WERI-Rb-1 (cell line): ENCODE results near the gene NUDT22.

Experiments
- DNase-seq: peaks from one replicate; pipeline ENCODE4 v3.0.0-alpha.2; 2020
- H3K27ac ChIP-seq: fragments of 250-450 bp; sonication (Bioruptor Pico); 2 replicates; pipeline ENCODE4 v1.5.1; 2020; ENCODE audit warnings: mild to moderate bottlenecking, moderate library complexity
- H3K27me3 ChIP-seq: fragments of 250-450 bp; sonication (Bioruptor Pico); 2 replicates; pipeline ENCODE4 v1.5.1; 2021; ENCODE audit warnings: mild to moderate bottlenecking, low read depth, moderate library complexity; ENCODE audit not compliant: insufficient read depth, severe bottlenecking
- H3K36me3 ChIP-seq: fragments of 250-450 bp; sonication (Bioruptor Pico); 2 replicates; pipeline ENCODE4 v1.5.1; 2020; ENCODE audit warnings: mild to moderate bottlenecking, moderate library complexity
- H3K4me3 ChIP-seq: 2 replicates; pipeline ENCODE4 v1.5.1; 2011; ENCODE audit warnings: low read depth, mild to moderate bottlenecking, control low read depth, low read length
- H3K9me3 ChIP-seq: fragments of 250-450 bp; sonication (Bioruptor Pico); 2 replicates; pipeline ENCODE4 v1.5.1; 2021; ENCODE audit warnings: mild to moderate bottlenecking, moderate library complexity; ENCODE audit not compliant: severe bottlenecking
- CTCF ChIP-seq: IDR thresholded peaks from 2 replicates; pipeline ENCODE4 v1.5.1; 2011; ENCODE audit warnings: low read depth, mild to moderate bottlenecking, control low read depth, inconsistent platforms, low read length

The NUDT22 gene

DNA sequence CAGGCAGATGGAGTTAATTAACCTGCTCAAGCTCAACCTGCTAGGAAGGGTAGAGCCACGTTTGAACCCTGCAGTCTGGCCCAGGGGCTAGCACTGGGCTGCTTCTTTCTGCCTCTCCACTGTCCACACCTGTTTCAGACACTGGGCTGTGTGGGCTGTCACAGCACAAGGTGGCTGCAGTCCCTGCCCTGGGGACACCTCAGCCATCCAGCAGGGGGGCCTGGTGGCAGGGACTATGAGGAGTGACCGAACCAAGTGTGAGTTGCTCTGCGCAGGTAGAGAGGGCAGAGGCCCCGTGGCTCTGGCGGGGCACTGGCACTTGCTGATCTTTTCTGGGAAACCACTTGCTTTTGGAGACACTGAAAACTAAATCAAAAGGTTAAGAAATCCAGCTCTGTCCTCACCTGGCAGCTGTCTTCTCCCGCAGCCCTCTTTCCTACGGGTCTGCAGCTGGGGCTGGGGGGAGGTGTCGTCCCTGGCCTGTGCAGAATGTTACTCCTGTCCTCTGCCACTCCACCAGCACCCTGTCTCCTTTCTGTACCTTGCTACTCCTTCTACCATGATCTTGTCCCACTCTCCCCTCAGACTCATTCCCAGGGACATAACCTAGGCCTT is 52.6 kb downstream of the NUDT22 start:
- no peaks in the 10 kb centered on the region for H3K9me3 ChIP-seq
- no peak overlapping the region for H3K27ac ChIP-seq
- TF ChIP-seq CTCF: no peak

More for the DNA sequence above, 52.6 kb downstream of the NUDT22 start:
- Histone ChIP-seq H3K4me3 (no peak overlapping the region), H3K27me3 (no peaks in the 10 kb centered on the region), H3K36me3 (peaks cover 56% of the 10 kb centered on the region)
- no peak for DNase-seq
